G401 (cell line): ENCODE measurements around the gene CELSR1. TPM values are rescaled to one million over a fixed set of nuclear protein-coding genes. Genes with fewer than 3 reads are reported as not detected.
A peak's percentile ranks its signal among the peaks of the same experiment; 100 is the strongest.

Experiments
- DNase-seq: peaks from one replicate; pipeline ENCODE4 v3.0.0-alpha.2; 2015; ENCODE audit warnings: low spot score
- in situ Hi-C: cut with HindIII; loops from 2 replicates; pipeline ENCODE4 v1.10.0; 2016; ENCODE audit warnings: low sequenced_read_pairs, mixed read lengths
- total RNA-seq: library from RNA; depleted of rRNA; stranded (reverse); fragments of >200 nt; shearing (Covaris generic); gene quantifications from 2 replicates; pipeline ENCODE4 v1.2.3, GENCODE V29; 2014

CELSR1 gene
- total RNA-seq, 1 experiment from 2014 or later: 10.1 TPM

DNA sequence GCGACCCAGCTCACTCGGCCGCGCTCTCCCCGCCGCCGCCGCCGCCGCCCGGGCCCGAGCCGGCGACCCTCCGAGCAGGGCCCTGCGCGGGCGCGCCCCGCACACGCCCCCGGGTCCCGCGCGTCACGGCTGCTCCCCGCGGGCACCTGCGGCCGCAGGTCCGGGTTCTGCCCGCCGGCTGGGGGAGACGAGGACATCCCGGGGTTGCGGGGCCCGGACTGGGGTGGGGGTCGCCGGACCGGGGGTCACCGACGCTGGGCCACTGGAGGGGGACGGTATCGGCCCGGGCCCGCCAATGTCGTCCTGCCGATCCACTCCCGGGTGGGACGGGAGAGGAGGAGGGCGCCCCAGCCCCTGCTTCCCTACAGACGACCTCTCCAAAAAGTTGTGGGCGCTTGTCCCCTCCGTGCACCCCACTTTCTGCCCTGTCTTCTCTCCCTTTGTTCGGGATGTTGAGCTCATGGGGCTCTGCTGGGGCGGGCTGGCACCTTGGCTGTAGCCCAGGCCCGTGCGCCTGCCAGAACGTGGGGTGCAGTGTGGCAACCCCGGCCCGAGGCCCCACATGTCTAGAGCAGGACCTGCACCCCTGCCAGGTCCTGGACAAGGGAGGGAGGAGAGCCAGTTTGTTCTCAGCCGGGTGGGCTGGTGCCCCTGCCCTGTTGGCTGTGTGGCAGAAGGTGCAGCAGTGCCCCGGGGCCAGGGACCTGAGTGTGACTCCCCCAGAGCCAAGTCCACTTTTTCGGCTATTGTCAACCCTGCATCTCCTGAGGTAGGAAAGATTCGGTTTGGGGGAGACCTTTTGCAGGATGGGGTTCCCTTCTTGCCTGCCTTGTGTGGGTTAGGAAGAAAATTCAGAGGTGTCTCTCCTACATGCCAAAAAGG is 40.2 kb upstream of the CELSR1 start:
- DNase-seq: peak; percentile 23
- in situ Hi-C loops: no loop called here

GRCh38 chr22:46576556-46577367 is 39.3 kb upstream of the CELSR1 start:
- DNase-seq: peak; percentile 41
- in situ Hi-C loops: no loop called here

GRCh38 chr22:46575911-46576555 is 38.6 kb upstream of the CELSR1 start:
- in situ Hi-C loops: no loop called here
- no peak for DNase-seq

GRCh38 chr22:46574993-46575910 is 37.8 kb upstream of the CELSR1 start:
- no peak for DNase-seq
- in situ Hi-C loops: no loop called here

DNA sequence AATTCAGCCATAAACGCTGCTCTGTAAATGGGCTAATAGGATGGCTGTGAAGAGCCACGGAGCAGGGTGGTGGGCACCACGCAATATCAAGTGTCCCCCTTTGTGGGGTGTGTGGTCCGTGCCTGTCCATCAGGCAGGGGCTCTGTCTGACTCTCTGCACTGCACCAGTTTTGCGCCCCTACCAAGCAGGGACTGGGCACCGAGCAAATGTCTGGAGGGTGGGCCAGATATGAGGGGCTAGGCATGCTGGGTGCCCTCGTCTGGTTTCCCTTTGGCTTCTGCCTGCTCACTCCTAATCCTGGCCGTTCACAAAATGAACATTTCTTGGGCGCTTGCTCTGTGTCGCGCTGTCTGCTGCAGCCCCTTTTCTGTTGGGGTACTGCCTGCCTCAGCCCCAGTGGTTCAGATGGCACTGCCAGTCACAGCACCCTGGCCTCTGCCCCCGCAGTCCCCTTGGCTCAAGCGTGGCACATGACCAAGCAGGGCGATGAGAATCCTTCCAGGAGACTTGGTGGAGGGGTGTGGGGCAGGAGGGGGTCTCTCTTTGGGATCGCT is 37.1 kb upstream of the CELSR1 start:
- in situ Hi-C loops: no loop called here
- DNase-seq: no peak

- in situ Hi-C loops: no loop called here
- no peak for DNase-seq
These were observed 36.5 kb upstream of the CELSR1 start for GRCh38 chr22:46573781-46574437.

- no peak for DNase-seq
- in situ Hi-C loops: no loop called here
These were observed 35.7 kb upstream of the CELSR1 start for GRCh38 chr22:46572911-46573780.

DNA sequence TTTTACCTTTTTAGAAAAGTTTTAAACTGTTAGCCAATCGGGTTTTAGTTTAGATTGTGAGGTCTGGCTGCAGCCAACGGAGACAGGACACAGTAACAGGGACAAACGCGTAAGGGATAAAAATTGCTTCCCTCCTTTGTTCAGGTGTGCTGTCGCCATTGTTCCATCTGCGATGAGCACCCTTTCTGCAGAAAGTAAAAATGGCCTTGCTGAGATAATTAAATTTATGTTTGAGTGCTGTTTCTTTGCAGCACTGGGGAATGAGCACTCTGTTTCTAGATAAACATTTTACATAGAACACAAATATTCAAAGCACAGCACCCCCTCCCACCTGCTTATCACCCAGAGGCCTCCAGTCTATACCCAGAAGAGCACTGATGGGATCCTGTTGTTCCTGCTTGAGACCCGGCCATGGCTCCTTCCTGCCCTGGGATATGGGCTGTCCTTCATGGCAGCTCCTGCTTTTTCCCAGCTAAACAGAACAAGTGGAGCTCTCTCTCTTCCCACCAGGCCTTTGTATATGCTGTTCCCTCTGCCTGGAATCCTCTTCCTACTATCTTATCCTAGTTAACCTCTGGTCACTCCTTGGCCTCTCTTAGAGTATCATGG is 34.3 kb upstream of the CELSR1 start:
- in situ Hi-C loops: no loop called here
- DNase-seq: no peak

DNA sequence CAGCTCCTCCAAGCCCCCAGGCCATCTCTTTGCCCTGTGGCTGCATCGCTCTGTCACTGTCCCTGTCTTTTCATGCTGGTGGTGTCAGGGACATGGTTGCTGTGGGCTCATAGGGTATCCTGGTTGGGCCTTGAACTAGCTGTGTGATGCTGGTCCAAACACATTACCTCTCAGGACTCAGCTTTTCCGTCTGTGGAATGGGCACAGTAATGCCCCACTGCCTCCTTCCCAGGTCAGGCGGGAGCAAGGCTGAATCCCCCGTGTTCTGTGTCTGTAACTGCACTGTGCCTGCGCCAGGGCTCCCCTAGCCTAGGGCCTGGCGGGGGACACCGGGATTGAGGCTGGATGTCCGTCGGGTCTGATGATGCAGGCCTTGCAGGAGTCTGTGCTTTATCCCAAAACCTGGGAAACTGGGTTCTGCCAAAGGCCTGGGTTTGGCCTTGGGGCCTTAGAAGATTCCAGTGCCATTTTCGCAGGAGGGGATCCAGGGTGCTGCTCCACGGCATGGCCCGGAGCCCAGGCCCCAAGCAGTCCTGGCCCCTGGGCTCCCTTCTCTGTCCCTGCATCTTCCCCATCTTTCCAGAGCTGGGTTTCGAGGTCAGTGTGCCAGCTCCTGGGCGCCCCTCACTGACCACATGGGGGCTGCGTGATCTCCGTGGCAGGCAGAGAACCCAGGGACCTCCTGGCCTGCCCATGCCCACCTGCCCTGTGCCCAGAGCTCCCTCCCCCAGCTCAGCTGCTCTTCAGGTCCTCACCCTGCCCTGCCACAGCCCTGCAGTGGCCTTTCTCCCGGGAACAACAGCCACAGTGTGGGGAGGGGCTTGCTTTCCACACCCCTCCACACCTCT is 32.7 kb upstream of the CELSR1 start:
- no peak for DNase-seq

GRCh38 chr22:46569055-46569847 is 31.8 kb upstream of the CELSR1 start:
- DNase-seq: no peak
- in situ Hi-C loops: no loop called here

More for the DNA sequence above, 32.7 kb upstream of the CELSR1 start:
- in situ Hi-C loops: no loop called here

DNA sequence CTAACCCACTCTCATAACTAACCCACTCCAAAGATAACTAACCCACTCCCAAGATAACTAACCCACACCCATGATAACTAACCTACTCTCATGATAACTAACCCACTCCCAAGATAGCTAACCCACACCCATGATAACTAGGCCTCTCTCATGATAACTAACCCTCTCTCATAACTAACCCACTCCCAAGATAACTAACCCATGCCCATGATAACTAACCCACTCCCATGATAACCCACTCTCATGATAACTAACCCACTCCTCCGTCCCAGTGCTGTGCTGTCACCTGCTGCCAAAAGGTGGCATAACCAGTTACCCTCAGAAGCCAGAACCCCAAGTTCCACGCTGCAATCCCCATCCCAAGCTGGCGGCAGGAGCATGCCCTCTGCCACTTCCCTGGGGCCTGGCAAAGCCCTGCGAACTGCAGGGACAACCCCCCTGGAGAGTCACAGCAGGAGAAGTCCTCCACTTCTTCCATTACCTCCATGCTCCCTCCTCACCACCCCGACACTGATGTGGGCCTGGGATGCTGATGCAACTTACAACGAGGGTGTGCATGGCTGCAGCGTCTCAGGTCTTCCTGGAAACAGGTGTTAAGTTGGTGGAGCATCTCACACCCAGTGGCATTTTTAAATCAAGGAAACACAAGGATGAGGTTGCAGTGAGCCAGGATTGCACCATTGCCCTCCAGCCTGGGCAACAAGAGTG is 30.8 kb upstream of the CELSR1 start:
- no peak for DNase-seq
- in situ Hi-C loops: no loop called here

DNA sequence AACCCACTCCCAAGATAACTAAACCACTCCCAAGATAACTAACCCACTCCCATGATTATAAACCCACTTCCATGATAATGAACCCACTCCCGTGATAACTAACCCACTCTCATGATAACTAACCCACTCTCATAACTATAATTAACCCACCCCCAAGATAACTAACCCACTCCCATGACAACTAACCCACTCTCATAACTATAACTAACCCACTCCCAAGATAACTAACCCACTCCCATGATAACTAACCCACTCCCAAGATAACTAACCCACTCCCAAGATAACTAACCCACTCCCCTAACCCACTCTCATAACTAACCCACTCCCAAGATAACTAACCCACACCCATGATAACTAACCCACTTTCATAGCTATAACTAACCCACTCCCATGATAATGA is 30.1 kb upstream of the CELSR1 start:
- DNase-seq: no peak
- in situ Hi-C loops: no loop called here

GRCh38 chr22:46564084-46564714 is 26.8 kb upstream of the CELSR1 start:
- in situ Hi-C loops: no loop called here
- no peak for DNase-seq

- in situ Hi-C loops: no loop called here
- peak; percentile 64 for DNase-seq
These were observed 26.1 kb upstream of the CELSR1 start for GRCh38 chr22:46563381-46564083.
